HepG2 (cell line): ENCODE results near the gene MRPL38. TPM values are rescaled to one million over a fixed set of nuclear protein-coding genes. Genes with fewer than 3 reads are reported as not detected.

Experiments
- CREB1 ChIP-seq, 2 experiments: fragments of 450-650 bp in 1 of 2; IDR thresholded peaks; 2 replicates each; pipeline ENCODE4 v1.6.1; 2016 to 2017; ENCODE audit warnings: control low read depth in 1 of 2, mild to moderate bottlenecking in 1 of 2, missing compliant biosample characterization in 1 of 2, missing genetic modification characterization in 1 of 2
- CREBL2 ChIP-seq: sonication (generic); formaldehyde crosslinking; IDR thresholded peaks from 2 replicates; pipeline ENCODE4 v1.8.1; 2023; ENCODE audit warnings: missing genetic modification reagents, mild to moderate bottlenecking, borderline replicate concordance
- FOXA1 ChIP-seq, 2 experiments: fragments of 450-650 bp in 1 of 2; sonication (generic) in 1 of 2; formaldehyde crosslinking in 1 of 2; IDR thresholded peaks; 2 replicates each; pipeline versions ENCODE4 v1.4.0 to v1.6.1; 2016 to 2020; ENCODE audit warnings: missing genetic modification reagents in 1 of 2
- HOXA9 ChIP-seq: sonication (generic); formaldehyde crosslinking; IDR thresholded peaks from 2 replicates; pipeline ENCODE4 v1.8.1; 2022; ENCODE audit warnings: missing genetic modification reagents, mild to moderate bottlenecking, moderate library complexity, borderline replicate concordance
- MTF1 ChIP-seq: sonication (generic); formaldehyde crosslinking; IDR thresholded peaks from 2 replicates; pipeline ENCODE4 v1.5.0; 2020; ENCODE audit warnings: missing genetic modification reagents
- NR0B2 ChIP-seq: sonication (generic); formaldehyde crosslinking; IDR thresholded peaks from 2 replicates; pipeline ENCODE4 v1.4.0; 2020; ENCODE audit warnings: mild to moderate bottlenecking, missing genetic modification reagents
- RBM22 ChIP-seq: fragments of 200-400 bp; formaldehyde crosslinking; optimal IDR thresholded peaks from 2 replicates; pipeline ENCODE3; 2017; ENCODE audit warnings: mild to moderate bottlenecking, low read length, moderate library complexity
- SCMH1 ChIP-seq: sonication (generic); formaldehyde crosslinking; IDR thresholded peaks from 2 replicates; pipeline ENCODE4 v1.9.0; 2021; ENCODE audit warnings: missing genetic modification reagents, mild to moderate bottlenecking, borderline replicate concordance
- SUZ12 ChIP-seq: fragments of 150-350 bp; IDR thresholded peaks from 2 replicates; pipeline ENCODE4 v1.6.1; 2014; ENCODE audit warnings: low read depth, low read length
- TCF7 ChIP-seq: sonication (generic); IDR thresholded peaks from 2 replicates; pipeline ENCODE4 v1.6.1; 2016; ENCODE audit warnings: antibody characterized with exemption, low read depth
- ZKSCAN1 ChIP-seq: fragments of 150-350 bp; IDR thresholded peaks from 2 replicates; pipeline ENCODE4 v1.6.1; 2014; ENCODE audit warnings: low read length
- ZNF121 ChIP-seq: sonication (generic); formaldehyde crosslinking; IDR thresholded peaks from 2 replicates; pipeline ENCODE4 v1.5.0; 2020; ENCODE audit warnings: mild to moderate bottlenecking, missing genetic modification reagents
- ZNF512B ChIP-seq: sonication (generic); formaldehyde crosslinking; IDR thresholded peaks from 2 replicates; pipeline ENCODE4 v1.5.1; 2020; ENCODE audit warnings: missing genetic modification reagents, mild to moderate bottlenecking, borderline replicate concordance
- ZNF619 ChIP-seq: sonication (generic); formaldehyde crosslinking; IDR thresholded peaks from 2 replicates; pipeline ENCODE4 v1.4.0; 2020; ENCODE audit warnings: mild to moderate bottlenecking, missing genetic modification reagents
- ZNF646 ChIP-seq: sonication (generic); formaldehyde crosslinking; IDR thresholded peaks from 2 replicates; pipeline ENCODE4 v1.9.0; 2021; ENCODE audit warnings: mild to moderate bottlenecking, missing genetic modification reagents
- ZNF709 ChIP-seq: sonication (generic); formaldehyde crosslinking; IDR thresholded peaks from 2 replicates; pipeline ENCODE4 v1.5.0; 2020; ENCODE audit warnings: mild to moderate bottlenecking, missing genetic modification reagents
- ZSCAN22 ChIP-seq: sonication (generic); formaldehyde crosslinking; IDR thresholded peaks from 2 replicates; pipeline ENCODE4 v1.4.0; 2020; ENCODE audit warnings: mild to moderate bottlenecking, missing genetic modification reagents
- polyA plus RNA-seq, 8 experiments: library from polyadenylated mRNA; depleted of rRNA in 3 of 8; stranded (reverse) in 7 of 8; unstranded in 1 of 8; fragments of >200 nt; fragmentation: Illumina TruSeq in 4 of 8; extraction: Trizol in 4 of 8; gene quantifications; 2 replicates each; pipeline versions ENCODE4 v1.2.1 to v1.2.3, GENCODE V29; 2011 to 2016; ENCODE audit warnings: low read depth in 4 of 8, missing spikeins in 1 of 8, mixed read lengths in 1 of 8; ENCODE audit not compliant: insufficient read depth in 1 of 8
- total RNA-seq, 5 experiments: library from RNA; depleted of rRNA; stranded (reverse); fragments of >200 nt; fragmentation: Illumina TruSeq; extraction: Trizol; gene quantifications; 2 replicates each; pipeline ENCODE4 v1.2.3, GENCODE V29; 2016; ENCODE audit warnings: low read depth in 1 of 5

The MRPL38 gene
- total and polyA plus RNA-seq, 2 of the 13 experiments (the other 11 are each of a cell fraction or from before 2014, with no cell fraction given) = 83.7 to 125 TPM

GRCh38 chr17:75872434-75873351 is 32.0 kb downstream of the MRPL38 start (continued):
- TF ChIP-seq ZSCAN22 (no peak; the same call in 1 of the 2 replicates), NR0B2 (CRISPR knock-in tag) (peak; percentile 31; the same call in 1 of the 2 replicates), ZNF512B (CRISPR knock-in tag) (no peak; the same call in 1 of the 2 replicates), ZNF121 (CRISPR knock-in tag) (peak; percentile 82; the same call in 1 of the 2 replicates), FOXA1 (IDR thresholded peaks at IDR 0.05) (no peak), FOXA1 (CRISPR knock-in tag; IDR thresholded peaks at IDR 0.05) (peak; percentile 72), HOXA9 (CRISPR knock-in tag) (no peak), TCF7 (no peak), ZNF619 (CRISPR knock-in tag) (peak; percentile 93; the same call in 1 of the 2 replicates), MTF1 (CRISPR knock-in tag) (no peak), ZNF646 (CRISPR knock-in tag) (no peak; the same call in 1 of the 2 replicates), ZNF709 (CRISPR knock-in tag) (peak; percentile 93; the same call in 1 of the 2 replicates), SCMH1 (CRISPR knock-in tag) (no peak), ZKSCAN1 (no peak), CREB1 (IDR thresholded peaks at IDR 0.05) (no peak), CREB1 (CRISPR knock-in tag; IDR thresholded peaks at IDR 0.05) (no peak), CREBL2 (0 out of 2 replicates have a peak, but pooled peaks have one; percentile 50), SUZ12 (no peak), RBM22 (peak; percentile 78)
